ENCODE results near the gene FRMD3. TPM values are rescaled to one million over a fixed set of nuclear protein-coding genes. Genes with fewer than 3 reads are reported as not detected.

Gene FRMD3
- total RNA-seq, 1 donor from 2014 or later = 1.9 TPM

DNA sequence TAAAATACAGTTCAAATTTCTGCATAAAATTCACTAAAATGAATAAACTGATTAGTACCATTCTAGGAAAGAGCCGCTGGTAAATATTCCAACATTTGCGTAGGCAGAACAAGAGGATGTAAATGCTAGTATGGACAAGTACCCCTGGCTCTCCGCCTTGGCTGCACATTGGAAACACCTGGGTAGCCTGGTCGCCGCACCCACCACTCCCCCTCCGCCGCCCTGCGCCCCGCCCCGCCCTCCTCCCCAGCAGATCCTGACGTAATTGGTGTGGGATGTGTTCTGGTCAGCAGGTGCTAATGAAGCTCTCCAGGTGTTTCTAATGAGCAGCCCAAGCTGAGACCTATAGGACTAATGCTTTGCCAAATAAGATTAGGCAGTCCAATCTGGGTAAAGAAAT is 225.7 kb downstream of the FRMD3 start:
- Histone ChIP-seq H3K4me3 (no peak overlapping the region), H3F3A (ENCODE audit: low read depth) (no peaks in the 10 kb centered on the region), H3K4me1 (no peaks in the 10 kb centered on the region), H3K4me2 (no peak overlapping the region), H3K27me3 (no peaks in the 10 kb centered on the region), H3K9me3 (ENCODE audit: low read depth) (no peaks in the 10 kb centered on the region), H3K36me3 (no peaks in the 10 kb centered on the region), H2AFZ (replicated peaks) (no peak overlapping the region), H3K9ac (no peak overlapping the region), H3K79me2 (ENCODE audit: low read depth) (no peaks in the 10 kb centered on the region), H4K20me1 (ENCODE audit: low read depth) (no peaks in the 10 kb centered on the region), H3K27ac (no peak overlapping the region)
- H3K36me3 Mint-ChIP-seq = no peaks in the 10 kb centered on the region
- TF ChIP-seq, protein P1, sequence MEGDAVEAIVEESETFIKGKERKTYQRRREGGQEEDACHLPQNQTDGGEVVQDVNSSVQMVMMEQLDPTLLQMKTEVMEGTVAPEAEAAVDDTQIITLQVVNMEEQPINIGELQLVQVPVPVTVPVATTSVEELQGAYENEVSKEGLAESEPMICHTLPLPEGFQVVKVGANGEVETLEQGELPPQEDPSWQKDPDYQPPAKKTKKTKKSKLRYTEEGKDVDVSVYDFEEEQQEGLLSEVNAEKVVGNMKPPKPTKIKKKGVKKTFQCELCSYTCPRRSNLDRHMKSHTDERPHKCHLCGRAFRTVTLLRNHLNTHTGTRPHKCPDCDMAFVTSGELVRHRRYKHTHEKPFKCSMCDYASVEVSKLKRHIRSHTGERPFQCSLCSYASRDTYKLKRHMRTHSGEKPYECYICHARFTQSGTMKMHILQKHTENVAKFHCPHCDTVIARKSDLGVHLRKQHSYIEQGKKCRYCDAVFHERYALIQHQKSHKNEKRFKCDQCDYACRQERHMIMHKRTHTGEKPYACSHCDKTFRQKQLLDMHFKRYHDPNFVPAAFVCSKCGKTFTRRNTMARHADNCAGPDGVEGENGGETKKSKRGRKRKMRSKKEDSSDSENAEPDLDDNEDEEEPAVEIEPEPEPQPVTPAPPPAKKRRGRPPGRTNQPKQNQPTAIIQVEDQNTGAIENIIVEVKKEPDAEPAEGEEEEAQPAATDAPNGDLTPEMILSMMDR (IDR thresholded peaks at IDR 0.05) = no peak
- TF ChIP-seq EZH2phosphoT487 (IDR thresholded peaks at IDR 0.05) (no peak), EZH2 (IDR thresholded peaks at IDR 0.05) (no peak)
- no peak overlapping the region for H3K27ac Mint-ChIP-seq
- peaks cover 5% of the 10 kb centered on the region for H3K4me1 Mint-ChIP-seq
- no peak for DNase-seq (ENCODE audit: low spot score)
- H3K9me3 Mint-ChIP-seq = no peaks in the 10 kb centered on the region
- no peak overlapping the region for H3K4me3 Mint-ChIP-seq
- H3K27me3 Mint-ChIP-seq (ENCODE audit: insufficient read depth, low read depth) = no peaks in the 10 kb centered on the region

DNA sequence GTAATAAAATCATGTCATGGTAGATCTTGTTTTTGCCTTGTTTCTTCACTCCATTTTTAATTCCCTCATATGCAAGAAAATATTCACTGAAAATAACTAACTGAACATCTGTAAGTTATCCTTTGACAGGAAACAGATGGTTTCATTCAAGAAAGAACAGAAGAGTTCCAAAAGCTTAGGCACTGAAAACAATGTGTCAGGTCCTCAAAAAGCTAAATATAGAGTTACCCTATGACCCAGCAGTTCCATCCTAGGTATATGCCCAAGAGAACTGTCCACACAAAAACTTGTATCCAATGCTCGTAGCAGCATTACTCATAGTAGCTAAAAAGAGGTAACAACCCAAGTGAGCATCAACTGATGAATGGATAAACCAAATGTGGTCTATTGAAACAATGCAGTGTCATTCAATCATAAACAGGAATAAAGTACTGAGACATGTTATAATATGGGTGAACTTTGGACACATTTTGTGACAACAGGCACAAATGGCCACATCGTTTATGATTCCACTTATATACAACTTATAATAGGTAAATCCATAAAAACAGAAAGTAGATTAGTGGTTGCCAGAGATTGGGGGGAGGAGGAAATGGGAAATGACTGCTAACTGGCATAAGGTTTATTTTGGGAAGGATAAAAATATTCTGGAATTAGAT is 231.0 kb downstream of the FRMD3 start:
- Histone ChIP-seq H3K4me3 (no peak overlapping the region), H3K9ac (no peak overlapping the region), H4K20me1 (ENCODE audit: low read depth) (no peaks in the 10 kb centered on the region), H3F3A (ENCODE audit: low read depth) (no peaks in the 10 kb centered on the region), H3K4me1 (no peaks in the 10 kb centered on the region), H3K27me3 (no peaks in the 10 kb centered on the region), H2AFZ (replicated peaks) (no peak overlapping the region), H3K9me3 (ENCODE audit: low read depth) (no peaks in the 10 kb centered on the region), H3K27ac (no peak overlapping the region), H3K4me2 (no peak overlapping the region), H3K36me3 (no peaks in the 10 kb centered on the region), H3K79me2 (ENCODE audit: low read depth) (no peaks in the 10 kb centered on the region)
- no peak for DNase-seq (ENCODE audit: low spot score)
- Mint-ChIP-seq H3K36me3 (peaks cover 1% of the 10 kb centered on the region), H3K4me3 (no peak overlapping the region), H3K9me3 (no peaks in the 10 kb centered on the region), H3K27me3 (ENCODE audit: insufficient read depth, low read depth) (peaks cover 2% of the 10 kb centered on the region), H3K4me1 (peaks cover 7% of the 10 kb centered on the region), H3K27ac (no peak overlapping the region)
- no peak for TF ChIP-seq EZH2 (IDR thresholded peaks at IDR 0.05)
- TF ChIP-seq, protein P1 (IDR thresholded peaks at IDR 0.05) = no peak
- no peak for TF ChIP-seq EZH2phosphoT487 (IDR thresholded peaks at IDR 0.05)

DNA sequence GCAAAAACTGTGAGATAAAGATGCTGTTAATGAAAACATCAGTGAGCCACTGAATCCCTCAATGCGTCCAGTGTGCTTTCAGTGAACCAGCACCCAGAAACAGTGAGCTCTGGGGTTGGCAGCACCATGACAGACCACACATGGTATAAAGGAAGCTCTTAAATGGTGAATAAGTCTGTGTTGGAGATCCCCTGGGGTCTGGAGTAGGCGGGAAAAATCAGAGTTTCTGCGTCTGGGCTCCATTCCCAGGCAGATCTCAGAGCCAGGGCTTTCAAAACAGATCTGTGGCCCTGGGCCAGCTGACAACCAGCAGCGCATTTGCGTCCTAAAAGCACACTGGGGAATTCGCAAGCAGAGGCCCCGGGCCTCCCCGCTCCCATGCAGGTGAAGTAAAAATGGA is 233.5 kb downstream of the FRMD3 start:
- no peaks in the 10 kb centered on the region for H3K27me3 ChIP-seq
- no peaks in the 10 kb centered on the region for H3K9me3 ChIP-seq (ENCODE audit: low read depth)
- H3K9ac ChIP-seq = no peak overlapping the region
- peaks cover 1% of the 10 kb centered on the region for H3K36me3 Mint-ChIP-seq
- H3K4me2 ChIP-seq = no peak overlapping the region
- no peaks in the 10 kb centered on the region for H3K4me1 ChIP-seq
- H3K27ac ChIP-seq = no peak overlapping the region
- H4K20me1 ChIP-seq (ENCODE audit: low read depth) = no peaks in the 10 kb centered on the region
- no peak overlapping the region for H2AFZ ChIP-seq (replicated peaks)
- TF ChIP-seq, protein P1 (IDR thresholded peaks at IDR 0.05) = no peak
- TF ChIP-seq EZH2phosphoT487 (IDR thresholded peaks at IDR 0.05) = no peak
- no peak for TF ChIP-seq EZH2 (IDR thresholded peaks at IDR 0.05)
- peaks cover 2% of the 10 kb centered on the region for H3K27me3 Mint-ChIP-seq (ENCODE audit: insufficient read depth, low read depth)
- H3K79me2 ChIP-seq (ENCODE audit: low read depth) = no peaks in the 10 kb centered on the region
- H3K36me3 ChIP-seq = no peaks in the 10 kb centered on the region
- peak overlapping the region; percentile 72 for H3K27ac Mint-ChIP-seq
- no peaks in the 10 kb centered on the region for H3K9me3 Mint-ChIP-seq
- no peak overlapping the region for H3K4me3 ChIP-seq
- peaks cover 7% of the 10 kb centered on the region for H3K4me1 Mint-ChIP-seq
- no peaks in the 10 kb centered on the region for H3F3A ChIP-seq (ENCODE audit: low read depth)
- no peak for DNase-seq (ENCODE audit: low spot score)
- H3K4me3 Mint-ChIP-seq = no peak overlapping the region
